Prostate gland (tissue), 2 donors: ENCODE results near the gene EID2. TPM values are rescaled to one million over a fixed set of nuclear protein-coding genes. Genes with fewer than 3 reads are reported as not detected.
A peak's percentile ranks its signal among the peaks of the same experiment; 100 is the strongest.

Source experiments
- DNase-seq: peaks from one replicate; pipeline ENCODE4 v3.0.0-alpha.2; 2019; ENCODE audit warnings: low spot score
- H3K27ac ChIP-seq, 2 donors: fragments of 200-600 bp; sonication (generic); 2 replicates each; pipeline ENCODE4 v1.5.1; 2017 to 2019
- H3K27me3 ChIP-seq: fragments of 200-600 bp; sonication (generic); replicated peaks from 2 replicates; pipeline ENCODE4 v1.5.1; 2019; ENCODE audit not compliant: insufficient read depth
- H3K36me3 ChIP-seq, 2 donors: fragments of 200-600 bp; sonication (generic); 1 replicate in 1 of 2; 2 replicates in 1 of 2; pipeline versions ENCODE4 v1.5.1 to v1.8.1; 2017 to 2019
- H3K4me1 ChIP-seq: fragments of 200-600 bp; sonication (generic); replicated peaks from 2 replicates; pipeline ENCODE4 v1.5.1; 2019
- H3K4me3 ChIP-seq, 2 donors: fragments of 200-600 bp; sonication (generic); 2 replicates each; pipeline ENCODE4 v1.5.1; 2017 to 2019
- H3K9me3 ChIP-seq: fragments of 200-600 bp; sonication (generic); 2 replicates; pipeline ENCODE4 v1.5.1; 2017
- CTCF ChIP-seq, 4 experiments: fragments of 200-600 bp in 2 of 4; fragments of 450-650 bp in 2 of 4; sonication (generic) in 2 of 4; IDR thresholded peaks; 1 replicate in 3 of 4; 2 replicates in 1 of 4; pipeline ENCODE4 v1.5.1; 2016 to 2019; ENCODE audit warnings: antibody characterized with exemption in 4 of 4, mild to moderate bottlenecking in 2 of 4, moderate library complexity in 2 of 4
- POLR2A ChIP-seq: fragments of 450-650 bp; IDR thresholded peaks from one replicate; pipeline ENCODE4 v1.6.1; 2016; ENCODE audit warnings: antibody characterized with exemption, mild to moderate bottlenecking
- POLR2AphosphoS5 ChIP-seq: sonication (generic); formaldehyde crosslinking; IDR thresholded peaks from one replicate; pipeline ENCODE4 v1.6.1; 2017; ENCODE audit warnings: antibody characterized with exemption
- WGBS: methylation state at CpG from one replicate; pipeline ENCODE4 v1.1.5; 2018; 5-methylcytosine and 5-hydroxymethylcytosine counted together
- intact Hi-C: fragments of 100-400 bp; cut with DNase I; formaldehyde crosslinking; loops from one replicate; pipeline ENCODE4 v1.14.2; 2022
- total RNA-seq, 2 donors: library from RNA; depleted of rRNA; stranded (reverse); fragments of >200 nt; gene quantifications; one replicate each; pipeline ENCODE4 v1.1.0, GENCODE V29; 2016

Gene EID2
- total RNA-seq, 2 donors from 2014 or later: 21.1 to 25.3 TPM

DNA sequence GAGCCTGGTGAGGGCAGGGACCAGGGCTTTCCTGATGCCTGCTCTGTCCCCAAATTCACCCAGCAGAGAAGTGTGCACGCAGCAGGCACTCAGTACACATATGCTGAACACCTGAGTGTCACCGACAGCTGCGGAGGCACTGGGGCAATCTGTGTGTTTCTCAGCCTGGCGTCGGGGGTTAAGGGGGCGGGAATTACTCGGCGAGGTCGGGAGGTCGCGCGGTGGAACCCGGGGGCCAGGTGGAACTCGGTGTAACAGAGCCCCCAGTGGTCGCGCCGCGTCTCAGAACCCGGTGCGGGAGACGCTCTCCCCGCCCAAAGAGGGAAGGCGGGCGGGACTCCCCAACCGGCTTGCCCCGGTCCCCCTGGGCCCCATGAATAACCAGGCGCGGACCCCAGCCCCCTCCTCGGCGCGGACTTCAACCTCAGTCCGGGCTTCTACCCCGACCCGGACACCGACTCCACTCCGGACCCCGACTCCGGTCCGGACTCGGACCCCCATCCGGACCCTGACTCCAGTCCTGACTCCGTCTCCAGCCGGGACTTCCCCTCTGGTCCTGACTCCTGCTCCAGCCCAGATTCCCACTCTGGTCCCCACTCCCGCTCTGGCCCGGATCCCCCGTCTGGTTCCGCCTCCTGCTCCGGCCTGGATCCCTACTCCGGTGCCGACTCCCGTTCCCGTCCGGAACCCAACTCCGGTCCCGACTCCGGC is 25.0 kb downstream of the EID2 start, which contains the start of gene SELENOV:
TSS of gene SELENOV (plus strand) at position 300 of the 711 bp plus-strand sequence. CDS start at position 374, 74 bp downstream.
- intact Hi-C loops: no loop called here
- H3K9me3 ChIP-seq: no peaks in the 10 kb centered on the region
- peak within 1 kb of the TSS; percentile 21 to 24 for H3K4me3 ChIP-seq
- no peak for TF ChIP-seq POLR2A
- no peak for TF ChIP-seq CTCF (IDR thresholded peaks at IDR 0.05)
- TF ChIP-seq POLR2AphosphoS5: no peak
- DNase-seq: no peak
- WGBS: under 1% methylated on average over 37 of the region's 56 CpGs
- H3K4me1 ChIP-seq: peaks cover 7% of the 10 kb centered on the region
- no peaks in the 10 kb centered on the region for H3K36me3 ChIP-seq
- peaks cover 5% of the 10 kb centered on the region for H3K27me3 ChIP-seq
- no peak within 1 kb of the TSS for H3K27ac ChIP-seq

DNA sequence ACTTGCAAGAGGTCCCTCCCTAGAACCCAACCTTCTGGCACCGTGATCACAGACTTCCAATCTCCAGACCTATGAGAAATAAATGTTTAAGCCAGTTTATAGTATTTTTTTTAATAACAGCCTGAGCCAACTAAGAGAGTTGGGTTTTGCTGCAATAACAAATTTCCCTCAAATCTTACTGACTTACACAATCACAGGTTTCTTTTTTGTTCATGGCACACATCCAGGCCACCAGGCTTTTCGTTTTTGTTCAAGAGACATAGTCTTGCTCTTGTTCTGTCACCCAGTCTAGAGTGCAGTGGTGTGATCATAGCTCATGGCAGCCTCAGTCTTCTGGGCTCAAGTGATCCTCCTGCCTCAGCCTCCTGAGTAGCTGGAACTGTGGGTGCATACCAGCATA is 27.0 kb downstream of the EID2 start:
- 55% methylated on average over 2 of the region's 2 CpGs for WGBS
- H3K27me3 ChIP-seq: peaks cover 7% of the 10 kb centered on the region
- intact Hi-C loops: no loop called here

GRCh38 chr19:39509233-39509632 is 30.7 kb downstream of the EID2 start:
- Histone ChIP-seq H3K36me3 (no peaks in the 10 kb centered on the region), H3K9me3 (no peaks in the 10 kb centered on the region), H3K4me1 (no peaks in the 10 kb centered on the region), H3K27ac (no peak overlapping the region), H3K27me3 (peaks cover 7% of the 10 kb centered on the region), H3K4me3 (no peak overlapping the region)
- 82% methylated on average over 2 of the region's 2 CpGs for WGBS
- DNase-seq: no peak
- intact Hi-C loops: no loop called here
- no peak for TF ChIP-seq POLR2A
- TF ChIP-seq CTCF (IDR thresholded peaks at IDR 0.05): no peak
- no peak for TF ChIP-seq POLR2AphosphoS5

More for the DNA sequence above, 27.0 kb downstream of the EID2 start:
- Histone ChIP-seq H3K36me3 (no peaks in the 10 kb centered on the region), H3K4me3 (no peak overlapping the region), H3K27ac (no peak overlapping the region), H3K9me3 (no peaks in the 10 kb centered on the region), H3K4me1 (peaks cover 7% of the 10 kb centered on the region)
- no peak for DNase-seq
- TF ChIP-seq CTCF (IDR thresholded peaks at IDR 0.05): no peak
- no peak for TF ChIP-seq POLR2A

- intact Hi-C loops: no loop called here
- Histone ChIP-seq H3K4me1 (no peaks in the 10 kb centered on the region), H3K36me3 (no peaks in the 10 kb centered on the region), H3K9me3 (no peaks in the 10 kb centered on the region), H3K4me3 (no peak overlapping the region), H3K27me3 (peaks cover 3% of the 10 kb centered on the region), H3K27ac (no peak overlapping the region)
- 88% methylated on average over 9 of the region's 9 CpGs for WGBS
- no peak for DNase-seq
- no peak for TF ChIP-seq POLR2AphosphoS5
Measured at GRCh38 chr19:39508629-39509028, 31.3 kb downstream of the EID2 start.

DNA sequence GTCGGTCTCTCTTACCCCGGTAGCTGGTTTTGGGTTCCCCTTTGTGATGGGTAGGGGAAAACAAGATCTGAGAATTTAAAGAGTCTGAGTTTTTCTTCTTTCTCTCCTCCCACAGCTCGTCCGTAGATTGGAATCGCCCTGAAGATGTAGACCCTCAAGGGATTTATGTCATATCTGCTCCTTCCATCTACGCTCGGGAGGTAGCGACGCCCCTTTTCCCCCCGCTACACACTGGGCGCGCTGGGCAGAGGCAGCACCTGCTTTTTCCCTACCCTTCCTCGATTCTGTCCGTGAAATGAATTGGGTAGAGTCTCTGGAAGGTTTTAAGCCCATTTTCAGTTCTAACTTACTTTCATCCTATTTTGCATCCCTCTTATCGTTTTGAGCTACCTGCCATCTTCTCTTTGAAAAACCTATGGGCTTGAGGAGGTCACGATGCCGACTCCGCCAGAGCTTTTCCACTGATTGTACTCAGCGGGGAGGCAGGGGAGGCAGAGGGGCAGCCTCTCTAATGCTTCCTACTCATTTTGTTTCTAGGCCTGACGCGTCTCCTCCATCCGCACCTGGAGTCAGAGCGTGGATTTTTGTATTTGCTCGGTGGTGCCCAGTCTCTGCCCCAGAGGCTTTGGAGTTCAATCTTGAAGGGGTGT is 32.1 kb downstream of the EID2 start:
- 25% methylated on average over 24 of the region's 24 CpGs for WGBS
- no peak for TF ChIP-seq POLR2AphosphoS5
- Histone ChIP-seq H3K9me3 (no peaks in the 10 kb centered on the region), H3K27me3 (peaks cover 3% of the 10 kb centered on the region), H3K36me3 (no peaks in the 10 kb centered on the region), H3K4me3 (no peak overlapping the region), H3K27ac (no peak overlapping the region), H3K4me1 (no peaks in the 10 kb centered on the region)
- DNase-seq: no peak
- intact Hi-C loops: no loop called here
